GM12892 (cell line): Measurements from ENCODE around the gene KAZN.

ENCODE experiments used
- POLR2A ChIP-seq: IDR thresholded peaks from 2 replicates; pipeline ENCODE4 v1.6.1; 2011; ENCODE audit warnings: low read depth, low read length, control low read depth
- POLR2AphosphoS5 ChIP-seq: IDR thresholded peaks from 2 replicates; pipeline ENCODE4 v1.6.1; 2011; ENCODE audit warnings: low read depth, low read length, control low read depth
- TAF1 ChIP-seq: IDR thresholded peaks from 2 replicates; pipeline ENCODE4 v1.6.1; 2011; ENCODE audit warnings: low read depth, mild to moderate bottlenecking, control low read depth, low read length, borderline replicate concordance

DNA sequence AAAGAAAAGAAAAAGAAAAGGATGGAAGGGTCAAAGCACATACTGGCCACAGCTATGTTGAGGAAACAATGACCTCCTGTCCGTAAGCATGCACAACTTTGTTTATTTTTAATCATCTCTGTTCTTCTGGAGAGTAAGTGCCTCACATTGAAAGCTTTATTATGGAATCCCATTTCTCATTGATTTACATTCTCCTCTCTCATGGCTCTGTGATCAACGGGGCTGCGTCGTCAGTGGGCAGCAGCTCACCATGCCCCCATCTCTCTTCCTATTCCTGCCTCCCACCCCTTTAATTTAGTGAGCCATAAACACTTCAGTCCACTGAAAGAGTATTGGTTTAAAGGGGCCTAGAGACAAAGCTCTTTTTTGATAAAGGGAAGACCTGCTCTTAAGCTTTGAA, 98.9 kb downstream of the KAZN start:
- TF ChIP-seq POLR2A (no peak), TAF1 (no peak), POLR2AphosphoS5 (no peak)
